Right renal pelvis (tissue), 4 donors: ENCODE measurements around the gene LPP. TPM values are rescaled to one million over a fixed set of nuclear protein-coding genes. Genes with fewer than 3 reads are reported as not detected.

Experiments used
- DNase-seq, 4 donors: peaks; one replicate each; pipeline ENCODE4 v3.0.0-alpha.2; 2013; ENCODE audit warnings: low read depth in 4 of 4, low spot score in 3 of 4, missing footprints in 1 of 4
- polyA plus RNA-seq, 4 donors: library from polyadenylated mRNA; unstranded; fragments of 120-200 nt; gene quantifications; one replicate each; pipeline ENCODE4 v1.2.1, GENCODE V29; 2013; ENCODE audit not compliant: insufficient read length in 4 of 4

LPP gene
- polyA plus RNA-seq, 4 donors: 24.5 to 29.6 (median 25.6) TPM

GRCh38 chr3:188641076-188641475, 487.1 kb downstream of the LPP start:
- no peak for DNase-seq

DNA sequence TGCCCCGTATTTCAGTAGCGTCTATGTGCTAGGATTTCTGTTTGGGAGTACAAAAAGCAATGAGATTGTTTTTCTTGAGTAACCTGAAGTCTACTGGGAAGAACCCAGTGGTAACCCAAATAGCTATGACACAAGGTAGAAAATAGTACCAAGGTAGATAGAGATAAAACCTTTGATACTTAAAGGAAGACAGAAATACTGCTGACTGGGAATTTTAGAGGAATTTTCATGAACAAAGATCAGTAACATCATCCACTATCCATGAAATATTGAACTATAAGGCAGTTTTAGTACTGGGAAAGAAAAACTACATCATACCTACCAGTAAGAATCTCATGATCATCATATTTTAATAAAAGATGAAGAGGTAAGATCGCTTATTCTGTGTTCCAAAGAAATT, 489.8 kb downstream of the LPP start:
- no peak for DNase-seq

DNA sequence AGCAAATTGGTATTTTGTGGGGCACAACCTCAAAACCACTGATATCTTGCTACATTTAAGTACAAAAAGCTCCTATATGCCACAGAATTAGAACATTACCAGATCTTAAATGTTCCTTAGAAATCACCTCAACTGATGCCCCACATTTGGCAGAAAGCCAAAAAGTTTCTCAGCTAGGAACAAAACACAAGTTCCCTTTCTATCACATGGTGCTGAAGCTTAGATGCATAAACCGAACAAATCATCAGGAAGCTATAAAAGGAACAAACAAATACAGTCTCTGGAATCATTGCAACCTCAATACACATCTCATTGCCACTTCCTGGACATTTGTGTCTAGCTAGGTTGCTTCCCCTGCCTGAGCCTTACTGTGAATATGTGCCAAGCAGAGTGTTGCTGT, 492.6 kb downstream of the LPP start:
- DNase-seq: peak in 2 of 4 donors; percentile 2 to 10

- no peak for DNase-seq
Measured at GRCh38 chr3:188647237-188647636, 493.3 kb downstream of the LPP start.

DNA sequence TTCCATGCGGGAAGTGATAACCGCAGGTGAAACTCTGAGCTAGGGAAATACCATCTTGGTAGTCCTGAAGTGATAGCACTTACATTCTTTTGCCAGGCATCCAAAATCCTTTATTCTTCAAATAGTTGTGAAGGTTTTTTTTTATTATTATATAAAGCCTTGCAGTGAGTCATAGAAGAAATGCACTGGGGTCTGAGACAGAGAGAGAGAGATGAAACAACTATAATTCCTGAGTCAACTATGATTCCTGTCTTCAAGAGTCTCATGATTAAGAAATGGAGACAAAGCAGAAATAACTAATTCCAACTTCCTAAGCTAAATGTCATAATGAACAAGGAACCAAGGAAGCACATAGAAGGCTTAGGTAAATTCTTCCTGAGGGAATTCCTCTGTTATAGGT, 495.6 kb downstream of the LPP start:
- DNase-seq: no peak

DNA sequence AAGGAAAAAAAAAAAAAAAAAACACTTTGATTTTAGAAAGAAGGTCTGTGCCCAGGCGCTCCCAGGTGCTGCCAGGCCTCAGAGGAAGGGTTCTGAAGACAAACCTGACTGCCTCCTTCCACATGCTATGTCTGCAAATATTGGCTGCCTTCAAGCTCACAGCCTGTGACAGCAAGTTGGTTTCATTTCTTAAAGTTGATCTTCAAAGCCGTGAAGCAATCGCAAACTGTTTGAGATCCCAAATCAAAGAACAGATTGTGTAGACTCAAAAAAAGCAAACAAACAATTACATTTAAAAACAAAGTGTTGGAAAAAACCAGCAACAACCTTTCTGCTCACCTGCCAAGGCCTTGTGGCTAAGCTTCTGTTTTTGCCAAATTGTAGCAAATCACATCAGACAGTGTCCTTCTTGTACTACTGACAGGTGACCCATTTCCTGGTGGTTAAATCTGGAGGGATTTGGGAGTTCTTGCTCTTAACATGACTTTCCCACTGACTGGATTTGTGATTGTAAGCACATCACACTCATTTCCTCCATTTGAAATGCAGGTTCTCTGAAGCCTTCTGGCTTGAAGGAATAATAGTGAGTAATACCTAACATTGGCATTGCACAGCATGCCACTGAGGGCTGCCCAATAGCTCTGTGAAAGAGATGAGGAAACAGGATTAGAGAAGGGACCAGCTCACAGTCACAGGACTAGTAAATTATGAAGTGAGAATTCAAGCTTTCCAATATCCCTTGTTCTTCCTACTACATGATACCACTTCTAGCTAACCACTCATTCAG, 502.4 kb downstream of the LPP start:
- DNase-seq: no peak

GRCh38 chr3:188658606-188659005, 504.6 kb downstream of the LPP start:
- DNase-seq: no peak

DNA sequence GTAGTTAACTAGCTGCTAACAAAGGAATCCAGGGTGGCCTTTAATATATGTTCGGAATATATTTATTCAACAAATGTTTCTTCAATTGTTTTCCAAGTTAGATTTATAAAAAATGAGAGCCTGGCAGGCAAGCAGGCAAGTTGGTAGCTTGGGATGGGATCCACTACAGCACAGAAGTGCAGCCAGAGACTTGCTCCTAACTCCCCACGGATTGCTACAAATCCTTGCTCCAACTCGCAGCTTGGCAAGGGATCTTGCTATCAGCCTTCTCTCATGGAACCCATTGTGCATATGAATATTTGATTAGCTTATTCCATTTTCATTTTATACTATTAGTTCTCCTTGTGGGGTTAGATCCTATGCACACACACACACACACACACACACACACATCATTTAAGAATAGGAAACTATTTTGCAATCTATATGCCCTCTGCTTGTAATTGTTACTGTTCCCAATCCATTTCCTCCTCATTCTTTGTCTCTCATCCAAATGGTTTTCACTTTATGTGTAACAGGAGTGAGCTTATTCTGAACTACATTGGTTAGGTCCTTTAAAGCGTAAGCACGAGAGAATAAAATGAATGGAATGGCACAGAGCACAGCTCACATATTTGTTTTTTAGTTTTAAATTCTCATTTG, 505.6 kb downstream of the LPP start:
- no peak for DNase-seq

- DNase-seq: no peak
Measured at GRCh38 chr3:188660415-188660814, 506.5 kb downstream of the LPP start.

DNA sequence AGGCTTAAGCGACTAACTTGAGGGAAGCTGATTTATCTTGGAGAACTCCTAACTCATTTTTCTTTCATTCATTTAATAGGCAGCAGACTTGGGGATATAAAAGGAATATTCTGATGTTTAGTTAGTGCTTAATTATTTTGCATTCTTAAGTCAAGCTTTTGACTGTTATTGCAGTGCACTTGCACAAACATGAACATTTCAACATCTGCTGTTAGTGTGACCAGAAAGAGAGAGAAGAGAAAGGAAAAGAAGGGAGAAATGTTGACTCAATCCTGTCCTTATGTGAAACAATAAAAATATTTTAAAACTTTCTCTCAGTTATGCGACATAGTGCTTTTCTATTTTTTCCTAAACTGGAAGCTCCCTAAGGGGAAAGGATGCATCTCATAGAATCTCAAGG, 507.8 kb downstream of the LPP start:
- no peak for DNase-seq

DNA sequence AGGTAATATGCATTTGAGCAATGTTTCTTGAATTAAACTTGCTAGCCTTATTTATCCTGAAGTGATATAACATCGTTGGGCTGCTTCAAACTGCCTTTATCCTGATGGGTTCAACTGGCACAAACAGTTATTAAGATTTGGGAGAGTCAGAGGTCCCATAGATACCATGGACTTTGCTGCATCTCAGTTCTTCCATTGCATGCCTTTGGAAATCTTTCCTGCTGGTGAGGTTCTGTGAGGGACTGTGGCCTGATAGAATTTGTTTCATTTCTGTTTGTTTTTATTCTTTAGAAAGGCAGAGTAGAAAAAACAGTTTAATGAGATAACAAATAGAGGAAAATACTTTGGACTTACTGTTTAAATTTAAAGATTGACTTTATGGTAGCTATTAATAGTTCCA, 508.3 kb downstream of the LPP start:
- DNase-seq: no peak

DNA sequence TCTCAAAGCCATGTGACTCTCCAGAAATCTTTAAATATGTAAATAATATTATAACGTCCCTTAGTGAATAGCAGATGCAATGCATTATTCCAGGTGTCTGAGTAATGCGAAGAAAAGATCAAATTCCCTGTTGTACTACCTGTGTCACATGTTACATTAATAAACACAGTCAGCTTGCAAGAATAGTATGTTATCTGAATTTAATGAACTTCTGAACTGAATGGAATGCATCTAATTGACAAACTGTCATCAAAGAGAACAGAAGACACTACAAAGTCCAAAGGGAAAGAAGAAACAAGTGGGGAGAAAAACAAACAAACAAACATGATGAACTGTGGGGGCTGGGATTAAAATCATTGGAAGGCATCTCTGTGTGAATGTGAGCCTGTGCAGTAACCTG, 508.8 kb downstream of the LPP start:
- DNase-seq: no peak

GRCh38 chr3:188663839-188664238, 509.9 kb downstream of the LPP start:
- no peak for DNase-seq

DNA sequence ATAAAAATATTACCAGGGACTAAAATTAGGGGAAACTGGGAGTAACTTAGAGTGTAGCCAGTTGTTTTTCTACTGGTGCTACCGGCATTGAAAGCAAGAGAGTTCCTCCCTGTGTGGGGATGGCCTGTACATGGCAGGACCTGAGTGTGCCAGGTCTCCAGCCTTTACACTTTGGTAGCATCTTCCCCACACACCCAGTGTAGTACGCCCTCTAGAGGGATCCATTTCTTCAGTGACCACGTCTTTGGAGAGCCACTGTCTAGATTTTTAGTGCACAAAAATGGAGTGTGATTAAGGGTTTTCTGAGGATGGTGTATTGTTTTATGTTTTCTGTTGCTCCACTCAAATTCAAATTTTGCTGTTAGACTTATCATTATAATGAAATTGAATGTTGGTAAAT, 510.8 kb downstream of the LPP start:
- DNase-seq: no peak

DNA sequence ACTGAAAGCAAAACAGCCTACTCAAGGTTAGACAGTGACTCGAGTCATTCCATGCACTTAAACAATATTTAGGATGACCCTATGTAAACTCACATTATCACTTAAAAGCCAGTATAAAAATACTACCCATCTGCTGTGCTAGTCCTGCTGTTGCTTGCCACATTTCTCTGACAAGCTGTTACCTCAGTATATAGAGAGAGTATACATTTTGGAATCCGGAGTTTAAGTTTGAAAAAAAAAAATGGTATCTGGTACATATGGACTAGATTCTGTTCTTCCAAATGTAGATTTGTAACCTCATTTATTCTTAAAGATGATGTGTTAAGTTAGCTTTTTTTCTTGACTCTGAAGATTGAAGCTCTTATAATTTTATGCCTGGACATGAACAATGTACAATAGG, 514.0 kb downstream of the LPP start:
- no peak for DNase-seq

DNA sequence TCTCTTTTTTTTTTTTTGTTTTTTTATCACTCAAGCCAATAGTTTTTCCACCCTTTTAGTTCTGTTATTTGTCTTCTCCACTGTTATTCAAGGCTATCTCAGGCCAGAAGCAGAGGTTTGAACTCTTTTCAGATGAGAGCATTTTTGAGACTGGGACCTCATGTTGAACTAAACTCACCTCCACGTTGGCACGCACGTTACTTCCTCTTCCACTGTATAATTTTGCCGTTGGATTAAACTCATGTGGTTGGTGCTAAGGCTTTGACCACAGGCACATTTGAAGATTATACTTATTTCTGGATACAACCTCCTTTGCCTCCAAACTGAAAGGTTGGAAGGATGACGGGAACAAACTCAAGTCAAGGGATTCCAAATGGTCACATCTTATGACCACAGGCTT, 516.5 kb downstream of the LPP start:
- no peak for DNase-seq

DNA sequence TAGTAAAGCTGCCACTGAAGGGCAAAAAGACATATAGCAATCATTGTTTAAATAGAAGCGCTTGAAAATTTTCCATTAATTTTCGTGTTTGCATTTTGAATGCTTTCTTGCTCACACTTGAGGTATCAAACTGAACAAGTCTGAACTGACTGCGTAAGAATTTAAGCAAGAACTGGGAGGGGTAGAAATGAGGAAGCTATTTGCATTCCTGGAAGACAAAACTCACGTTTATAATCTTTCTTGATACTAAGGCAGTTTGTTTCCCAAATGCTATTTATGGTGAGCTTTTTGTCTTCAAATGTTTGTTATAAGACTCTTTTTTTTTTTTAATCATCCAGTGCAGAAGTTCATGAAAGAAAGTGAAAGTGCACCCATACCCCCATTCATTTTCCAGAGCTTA, 518.0 kb downstream of the LPP start:
- no peak for DNase-seq

GRCh38 chr3:188672840-188673239, 518.9 kb downstream of the LPP start:
- DNase-seq: no peak

DNA sequence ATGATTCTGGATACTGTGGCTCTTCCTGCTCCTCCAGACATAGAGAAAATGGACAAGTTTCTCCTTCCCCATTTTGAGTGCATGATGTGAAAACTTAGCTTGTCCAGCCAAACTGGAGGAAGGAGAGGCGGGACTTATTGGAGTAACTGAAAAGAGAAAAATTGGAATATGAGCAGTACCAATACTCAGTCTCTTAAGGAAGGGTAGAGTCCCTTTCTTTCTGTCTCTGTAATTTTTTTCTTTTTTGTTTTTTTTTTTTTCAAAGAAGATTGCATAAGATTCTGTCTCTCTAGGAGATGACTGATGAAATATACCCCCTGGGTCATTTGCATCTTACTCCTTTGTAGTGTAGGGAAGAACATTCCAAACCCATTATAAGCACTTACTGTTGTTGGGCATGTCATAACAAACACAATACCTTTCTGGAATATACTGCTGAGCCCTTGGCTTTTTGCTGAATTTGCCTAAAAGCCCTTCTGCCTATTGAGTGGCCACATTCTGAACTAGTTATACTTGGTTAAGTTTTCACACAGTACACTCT, 519.8 kb downstream of the LPP start:
- DNase-seq: no peak

GRCh38 chr3:188674595-188674994, 520.6 kb downstream of the LPP start:
- no peak for DNase-seq

DNA sequence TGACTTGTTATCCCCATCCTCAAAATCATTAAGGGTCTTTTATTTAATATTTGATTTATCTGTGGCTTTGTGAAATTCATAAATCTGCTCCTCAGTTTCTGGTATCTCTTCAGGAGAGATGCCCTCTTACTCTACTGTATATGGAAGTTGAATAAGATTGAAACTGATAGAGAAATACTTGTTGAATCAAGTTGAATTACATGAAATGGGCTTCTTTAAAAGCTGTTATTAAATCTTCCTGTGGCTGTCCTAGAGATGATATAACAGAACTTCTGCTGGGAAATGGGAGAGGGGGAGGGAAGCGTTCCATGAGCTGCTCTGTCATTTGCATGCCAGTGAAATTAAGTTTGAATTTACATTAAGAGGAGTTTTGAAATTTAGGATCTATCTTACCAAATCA, 523.4 kb downstream of the LPP start:
- no peak for DNase-seq

- no peak for DNase-seq
Measured at GRCh38 chr3:188680189-188680588, 526.2 kb downstream of the LPP start.
